ES-I3 (cell line): Measurements from ENCODE around the gene BTN1A1.
"Not testable (repeated sequence)": the region's sequence is repeated elsewhere in the genome, so short reads cannot be mapped to it uniquely, and the experiment has no call there.

Experiments used
- H3K36me3 ChIP-seq: 2 replicates; pipeline ENCODE4 v1.6.1; 2013; ENCODE audit warnings: mild to moderate bottlenecking, low read length, control low read depth, moderate library complexity; ENCODE audit not compliant: insufficient read depth
- H3K4me1 ChIP-seq: 2 replicates; pipeline ENCODE4 v1.6.1; 2013; ENCODE audit warnings: mild to moderate bottlenecking, control low read depth, low read length; ENCODE audit not compliant: insufficient read depth
- H3K9ac ChIP-seq: 2 replicates; pipeline ENCODE4 v1.6.1; 2013; ENCODE audit warnings: low read depth, mild to moderate bottlenecking, low read length, moderate library complexity
- H3K9me3 ChIP-seq: 2 replicates; pipeline ENCODE4 v1.6.1; 2013; ENCODE audit warnings: mild to moderate bottlenecking, low read length, moderate library complexity; ENCODE audit not compliant: control insufficient read depth, insufficient read depth

BTN1A1 gene

GRCh38 chr6:26511033-26511432 is 10.9 kb downstream of the BTN1A1 start:
- H3K9me3 ChIP-seq, H3K36me3 ChIP-seq, H3K4me1 ChIP-seq, H3K9ac ChIP-seq: not testable (repeated sequence)

- no peaks in the 10 kb centered on the region for H3K9me3 ChIP-seq
- H3K9ac ChIP-seq: no peak overlapping the region
- H3K36me3 ChIP-seq: no peaks in the 10 kb centered on the region
- 0 out of 2 replicates have a peak, but pooled peaks cover 1% of the 10 kb centered on the region for H3K4me1 ChIP-seq
Observed at GRCh38 chr6:26514984-26515383, 14.9 kb downstream of the BTN1A1 start.

- no peak overlapping the region for H3K9ac ChIP-seq
- no peaks in the 10 kb centered on the region for H3K9me3 ChIP-seq
- no peaks in the 10 kb centered on the region for H3K36me3 ChIP-seq
- H3K4me1 ChIP-seq: 0 out of 2 replicates have a peak, but pooled peaks cover 3% of the 10 kb centered on the region
Observed at GRCh38 chr6:26516481-26517427, 16.7 kb downstream of the BTN1A1 start.

- Histone ChIP-seq H3K9ac (no peak overlapping the region), H3K9me3 (no peaks in the 10 kb centered on the region), H3K4me1 (0 out of 2 replicates have a peak, but pooled peaks cover 3% of the 10 kb centered on the region), H3K36me3 (no peaks in the 10 kb centered on the region)
Observed at GRCh38 chr6:26519359-26519758, 19.3 kb downstream of the BTN1A1 start.

GRCh38 chr6:26520237-26520849 is 20.2 kb downstream of the BTN1A1 start:
- no peaks in the 10 kb centered on the region for H3K36me3 ChIP-seq
- peak overlapping the region; percentile 59 for H3K9ac ChIP-seq
- 0 out of 2 replicates have a peak, but pooled peaks cover 3% of the 10 kb centered on the region for H3K4me1 ChIP-seq
- H3K9me3 ChIP-seq: no peaks in the 10 kb centered on the region

DNA sequence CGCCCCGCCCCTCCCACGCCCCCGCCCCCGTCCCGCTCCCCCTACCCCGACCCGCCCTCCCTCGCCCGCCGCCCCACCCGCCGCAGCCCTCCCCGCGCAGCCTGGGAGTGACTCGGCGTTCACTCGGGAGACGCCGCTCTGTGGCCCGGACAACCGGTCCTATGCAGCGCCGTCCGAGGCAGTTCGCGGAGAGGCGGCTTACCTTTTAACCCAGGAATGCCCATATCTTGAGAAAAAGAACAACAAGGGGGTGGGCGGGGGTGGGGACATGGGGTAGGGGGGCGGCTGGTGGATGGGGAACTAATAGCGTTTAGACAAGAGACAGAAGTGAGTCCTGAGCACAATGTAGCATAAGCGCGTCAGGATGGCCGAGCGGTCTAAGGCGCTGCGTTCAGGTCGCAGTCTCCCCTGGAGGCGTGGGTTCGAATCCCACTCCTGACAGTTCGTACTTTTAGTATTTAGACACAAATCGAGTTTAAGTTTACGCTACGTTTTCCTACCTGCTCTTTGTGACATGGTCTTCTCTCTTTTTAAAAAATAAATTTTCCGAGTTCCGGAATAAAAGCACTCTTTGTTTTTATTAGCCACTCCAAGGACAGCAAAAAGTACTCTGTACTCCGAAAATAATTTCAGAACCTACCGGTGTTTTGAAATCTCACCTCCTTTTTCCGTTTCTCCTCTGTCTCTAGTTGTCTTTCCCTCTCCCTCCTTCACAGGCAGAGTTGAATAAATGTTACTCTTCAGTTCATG is 20.9 kb downstream of the BTN1A1 start:
- Histone ChIP-seq H3K4me1 (0 out of 2 replicates have a peak, but pooled peaks cover 3% of the 10 kb centered on the region), H3K9ac (peak overlapping the region; percentile 99), H3K36me3 (no peaks in the 10 kb centered on the region), H3K9me3 (no peaks in the 10 kb centered on the region)

DNA sequence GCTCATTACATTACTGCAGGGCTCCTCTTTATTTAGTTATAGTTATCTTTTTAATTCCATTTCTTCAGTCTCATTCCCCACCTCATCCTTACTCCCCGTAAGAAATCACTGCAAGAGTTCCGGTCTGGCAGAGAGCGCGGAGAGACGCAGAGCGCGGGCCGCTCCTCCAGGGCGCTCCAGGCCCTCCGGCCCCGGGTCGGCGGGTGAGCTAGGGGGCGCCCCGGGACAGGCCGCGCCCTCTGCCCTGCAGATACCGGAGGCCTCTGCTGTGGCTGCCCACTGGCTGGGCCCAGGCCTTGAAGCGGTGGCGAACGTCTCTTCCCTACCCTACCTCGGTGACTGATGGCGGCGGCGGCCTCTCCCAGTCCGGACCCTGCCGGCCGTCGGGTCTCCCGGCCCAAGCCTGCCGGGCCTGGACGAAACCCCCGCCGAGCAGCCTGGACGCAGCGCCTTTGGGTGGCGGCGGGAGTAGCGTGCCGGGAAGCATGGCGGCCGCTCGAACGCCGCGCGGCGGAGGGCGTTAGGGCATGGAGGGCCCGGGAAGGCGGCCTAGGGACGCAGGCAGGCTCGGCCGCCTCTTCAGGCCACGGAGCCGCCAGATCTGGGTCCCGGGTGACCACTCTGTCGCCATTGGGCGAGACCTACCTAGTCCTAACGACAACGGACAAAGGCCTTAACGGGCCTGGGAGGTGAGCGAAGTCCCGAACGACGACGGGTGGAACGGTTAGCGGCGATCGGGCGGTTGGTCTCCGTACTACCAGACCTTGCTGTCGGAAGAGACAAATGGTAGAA is 21.7 kb downstream of the BTN1A1 start:
- Histone ChIP-seq H3K36me3 (no peaks in the 10 kb centered on the region), H3K4me1 (0 out of 2 replicates have a peak, but pooled peaks cover 3% of the 10 kb centered on the region)

GRCh38 chr6:26522486-26523228 is 22.6 kb downstream of the BTN1A1 start:
- not testable (repeated sequence) for H3K36me3 ChIP-seq, H3K4me1 ChIP-seq, H3K9me3 ChIP-seq
- peak overlapping the region; percentile 99 for H3K9ac ChIP-seq

More for the DNA sequence above, 21.7 kb downstream of the BTN1A1 start:
- H3K9ac ChIP-seq: peak overlapping the region; percentile 99
- no peaks in the 10 kb centered on the region for H3K9me3 ChIP-seq

DNA sequence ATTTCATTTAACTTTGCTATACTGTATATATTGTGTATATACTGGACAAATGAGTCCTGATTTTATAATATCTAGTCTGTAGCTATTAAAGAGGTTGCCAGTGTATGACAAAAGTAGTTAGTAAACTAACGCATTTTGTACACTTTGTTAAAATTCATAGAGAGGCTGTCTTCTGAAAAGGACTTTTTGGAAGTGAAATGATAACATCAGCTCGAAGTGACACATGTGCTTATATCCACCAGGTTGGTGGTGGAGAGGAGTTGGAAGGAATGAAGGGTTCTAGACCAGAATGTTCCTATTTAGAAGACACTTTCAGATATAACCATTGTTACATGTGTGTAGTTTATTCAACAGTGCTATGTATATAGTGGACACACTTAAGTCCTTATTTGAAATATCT is 24.2 kb downstream of the BTN1A1 start:
- not testable (repeated sequence) for H3K9ac ChIP-seq, H3K9me3 ChIP-seq, H3K36me3 ChIP-seq
- H3K4me1 ChIP-seq: peaks cover 13% of the 10 kb centered on the region

DNA sequence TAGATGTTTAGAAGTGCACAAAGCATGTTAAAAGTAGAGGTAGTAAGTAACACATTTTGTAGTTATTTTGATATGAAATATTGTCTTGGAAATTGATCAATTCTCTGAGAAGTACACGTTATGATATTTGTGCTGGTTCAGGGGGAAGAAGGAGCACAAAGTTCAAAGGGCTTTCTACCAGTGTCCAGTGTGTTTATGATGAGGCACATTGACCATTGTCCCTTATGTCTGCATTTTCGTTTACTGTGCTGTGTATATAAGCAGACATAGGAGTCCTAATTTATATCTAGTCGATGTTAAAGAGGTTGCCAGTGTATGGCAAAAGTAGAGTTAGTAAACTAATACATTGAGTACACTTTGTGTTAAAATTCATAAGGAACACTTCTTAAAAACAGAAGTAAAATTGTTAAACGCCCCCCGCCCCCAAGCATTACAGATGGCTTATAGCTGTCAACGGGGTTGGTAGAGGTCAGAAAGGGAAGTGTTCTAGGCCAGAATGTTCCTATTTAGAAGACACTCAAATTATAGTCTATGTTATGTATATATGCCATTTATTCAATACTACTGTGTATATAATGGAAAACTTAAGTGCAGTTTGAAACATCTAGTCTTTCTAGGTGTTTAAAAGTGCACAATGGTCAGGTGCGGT is 24.7 kb downstream of the BTN1A1 start:
- Histone ChIP-seq H3K4me1 (peaks cover 13% of the 10 kb centered on the region), H3K9me3 (no peaks in the 10 kb centered on the region), H3K36me3 (no peaks in the 10 kb centered on the region), H3K9ac (no peak overlapping the region)

DNA sequence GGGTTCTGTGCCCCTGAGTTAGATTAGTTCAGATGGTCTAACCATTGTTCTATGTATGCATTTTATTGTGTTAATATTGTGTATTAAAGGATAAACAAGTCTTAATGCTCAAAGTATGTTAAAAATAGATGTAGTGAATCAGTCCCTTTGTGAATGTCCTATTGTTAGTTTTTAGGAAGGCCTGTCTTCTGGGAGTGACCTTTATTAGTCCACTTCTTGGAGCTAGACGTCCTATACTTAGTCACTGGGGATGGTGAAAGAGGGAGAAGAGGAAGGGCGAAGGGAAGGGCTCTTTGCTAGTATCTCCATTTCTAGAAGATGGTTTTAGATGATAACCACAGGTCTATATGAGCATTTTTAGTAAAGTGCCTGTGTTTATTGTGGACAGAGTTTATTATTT is 25.7 kb downstream of the BTN1A1 start:
- no peaks in the 10 kb centered on the region for H3K9me3 ChIP-seq

GRCh38 chr6:26526928-26527327 is 26.8 kb downstream of the BTN1A1 start:
- H3K9ac ChIP-seq: no peak overlapping the region
- H3K36me3 ChIP-seq: no peaks in the 10 kb centered on the region
- no peaks in the 10 kb centered on the region for H3K9me3 ChIP-seq
- H3K4me1 ChIP-seq: peaks cover 10% of the 10 kb centered on the region

More for the DNA sequence above, 25.7 kb downstream of the BTN1A1 start:
- no peaks in the 10 kb centered on the region for H3K36me3 ChIP-seq
- peaks cover 10% of the 10 kb centered on the region for H3K4me1 ChIP-seq
- no peak overlapping the region for H3K9ac ChIP-seq

- Histone ChIP-seq H3K9ac (no peak overlapping the region), H3K36me3 (no peaks in the 10 kb centered on the region), H3K9me3 (no peaks in the 10 kb centered on the region), H3K4me1 (peaks cover 10% of the 10 kb centered on the region)
Observed at GRCh38 chr6:26530203-26530602, 30.1 kb downstream of the BTN1A1 start.
